Uterus (tissue), 2 donors: Measurements from ENCODE around the gene RNF125.

Experiments
- CTCF ChIP-seq, 4 experiments: fragments of 200-600 bp in 2 of 4; fragments of 450-650 bp in 2 of 4; sonication (generic) in 2 of 4; IDR thresholded peaks; one replicate each; pipeline ENCODE4 v1.5.1; 2016 to 2019; ENCODE audit warnings: antibody characterized with exemption in 4 of 4, mild to moderate bottlenecking in 2 of 4, moderate library complexity in 1 of 4
- POLR2A ChIP-seq, 2 donors: fragments of 450-650 bp; IDR thresholded peaks; one replicate each; pipeline ENCODE4 v1.6.1; 2016; ENCODE audit warnings: antibody characterized with exemption in 2 of 2, mild to moderate bottlenecking in 1 of 2, moderate library complexity in 1 of 2

GRCh38 chr18:32049393-32050171 is 31.0 kb downstream of the RNF125 start:
- TF ChIP-seq CTCF (IDR thresholded peaks at IDR 0.05), result no peak
- TF ChIP-seq POLR2A (IDR thresholded peaks at IDR 0.05), result no peak
